ENCODE results near the gene UCMA. TPM values are rescaled to one million over a fixed set of nuclear protein-coding genes. Genes with fewer than 3 reads are reported as not detected.
"Not testable (repeated sequence)": the region's sequence is repeated elsewhere in the genome, so short reads cannot be mapped to it uniquely, and the experiment has no call there.

The UCMA gene
- total and polyA plus RNA-seq, 10 of the 15 experiments (the other 5 are each of a cell fraction or from before 2014, with no cell fraction given) = 0.15 TPM; not detected in 9

DNA sequence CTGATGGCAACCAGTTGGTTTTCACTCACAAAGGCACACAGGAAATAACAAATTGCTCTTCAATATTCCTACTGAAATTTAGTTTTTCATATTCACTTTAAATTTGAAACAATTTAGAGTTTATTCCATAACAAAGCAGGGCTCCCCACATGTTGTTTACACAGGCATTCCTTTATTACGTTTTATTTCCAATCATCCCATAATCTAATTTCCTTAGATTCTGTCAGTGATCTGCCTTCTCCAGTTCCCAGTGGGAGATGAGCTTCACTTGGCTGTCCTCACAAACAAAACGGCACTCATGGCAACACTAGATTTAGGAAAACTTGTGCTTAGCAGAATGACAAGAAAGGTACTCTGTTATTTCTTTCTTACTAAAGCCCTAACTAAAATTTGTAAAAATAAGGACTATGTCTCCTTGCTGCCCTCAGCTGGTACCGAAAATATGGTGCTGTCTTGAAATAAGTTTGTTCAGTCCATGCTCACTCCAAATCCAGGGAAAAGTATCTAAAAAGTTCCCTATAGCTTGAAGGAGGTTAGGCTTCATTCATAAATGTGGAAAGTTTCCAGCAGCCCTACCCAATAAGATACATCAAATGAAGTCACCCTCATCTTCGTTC is 42.7 kb upstream of the UCMA start (continued):
- TF ChIP-seq, protein P1, sequence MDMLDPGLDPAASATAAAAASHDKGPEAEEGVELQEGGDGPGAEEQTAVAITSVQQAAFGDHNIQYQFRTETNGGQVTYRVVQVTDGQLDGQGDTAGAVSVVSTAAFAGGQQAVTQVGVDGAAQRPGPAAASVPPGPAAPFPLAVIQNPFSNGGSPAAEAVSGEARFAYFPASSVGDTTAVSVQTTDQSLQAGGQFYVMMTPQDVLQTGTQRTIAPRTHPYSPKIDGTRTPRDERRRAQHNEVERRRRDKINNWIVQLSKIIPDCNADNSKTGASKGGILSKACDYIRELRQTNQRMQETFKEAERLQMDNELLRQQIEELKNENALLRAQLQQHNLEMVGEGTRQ (IDR thresholded peaks at IDR 0.05; ENCODE audit: borderline replicate concordance, low read depth, low read length) = no peak
- TF ChIP-seq EED (IDR thresholded peaks at IDR 0.05; ENCODE audit: low read depth) = no peak
- no peak for TF ChIP-seq MYB (IDR thresholded peaks at IDR 0.05; ENCODE audit: borderline replicate concordance, low read depth, low read length)
- no peak for TF ChIP-seq SPI1 (IDR thresholded peaks at IDR 0.05; ENCODE audit: borderline replicate concordance, insufficient read depth, low read depth, low read length)
- TF ChIP-seq TCF12 (IDR thresholded peaks at IDR 0.05; ENCODE audit: low read depth, low read length) = no peak
- TF ChIP-seq JUND (IDR thresholded peaks at IDR 0.05; ENCODE audit: low read depth, low read length) = no peak
- no peak for TF ChIP-seq IKZF2 (IDR thresholded peaks at IDR 0.05)
- no peak for TF ChIP-seq STAT1 (conservative IDR thresholded peaks at IDR 0.05)

DNA sequence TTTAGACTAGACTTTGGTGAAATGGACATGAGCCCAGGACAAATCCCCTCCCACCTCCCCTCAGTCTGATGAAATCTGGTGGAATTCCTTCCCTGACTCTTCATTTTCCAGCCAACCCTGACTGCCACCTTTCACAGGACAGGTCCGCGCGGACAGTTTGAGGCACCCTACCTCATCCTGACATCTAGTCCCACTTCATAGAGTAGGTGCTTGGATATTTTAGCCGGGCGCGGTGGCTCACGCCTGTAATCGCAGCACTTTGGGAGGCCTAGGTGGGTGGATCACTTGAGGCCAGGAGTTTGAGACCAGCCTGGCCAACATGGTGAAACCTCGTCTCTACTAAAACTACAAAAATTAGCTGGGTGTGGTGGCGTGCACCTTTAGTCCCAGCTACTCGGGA is 42.0 kb upstream of the UCMA start:
- POLR2A ChIA-PET; H3K27me3 ChIP-seq (replicated peaks in 1 of 2; ENCODE audit: control insufficient read depth in 2 of 2, insufficient read depth in 2 of 2, low read length in 1 of 2); H3K4me2 ChIP-seq (ENCODE audit: control insufficient read depth, insufficient read depth); H3K9me3 ChIP-seq (replicated peaks; ENCODE audit: control insufficient read depth, insufficient read depth, low read length); BruUV-seq (replicated peaks); ATAC-seq; CTCF ChIA-PET; H2AFZ ChIP-seq (ENCODE audit: control insufficient read depth, low read depth, low read length); SMC1A ChIA-PET (ENCODE audit: uncharacterized antibody, unreplicated experiment); H3K9ac ChIP-seq (ENCODE audit: control insufficient read depth, insufficient read depth, low read length); H3K4me3 ChIP-seq; H4K20me1 ChIP-seq (ENCODE audit: control insufficient read depth, insufficient read depth); H3K4me1 ChIP-seq (ENCODE audit: control insufficient read depth, insufficient read depth, low read length); H3K79me2 ChIP-seq (ENCODE audit: control insufficient read depth, insufficient read depth, low read length); H3K36me3 ChIP-seq (ENCODE audit: control insufficient read depth in 2 of 2, insufficient read depth in 2 of 2, low read length in 1 of 2); H3K27ac ChIP-seq (ENCODE audit: control insufficient read depth, insufficient read depth); DNase-seq (ENCODE audit: low read depth, low spot score); in situ Hi-C loops (cut with MboI); intact Hi-C loops (cut with micrococcal nuclease; ENCODE audit: unreplicated experiment); FAIRE-seq: not testable (repeated sequence)
- RAD21 ChIA-PET (ENCODE audit: unreplicated experiment) = interaction anchor here (1.9 kb wide), 1 partner anchor 27 kb away, joined by 7 read pairs; no protein-coding TSS in a partner anchor
- WGBS (ENCODE audit: insufficient coverage, insufficient replicate concordance, low lambda C conversion rate, missing lambda C conversion rate) = 95% methylated on average over 11 of the region's 11 CpGs
